ENCODE data around the gene TNNT1.
A peak's percentile ranks its signal among the peaks of the same experiment; 100 is the strongest.

Gene TNNT1

GRCh38 chr19:55171440-55171839 is 22.4 kb upstream of the TNNT1 start:
- peaks cover 37% of the 10 kb centered on the region for H3K4me1 ChIP-seq
- H3K9me3 ChIP-seq: peaks cover 5% of the 10 kb centered on the region; the same call in 1 of the 2 replicates
- H3K27me3 ChIP-seq: peaks cover 46% of the 10 kb centered on the region
- no peak overlapping the region for H3K4me2 ChIP-seq
- no peaks in the 10 kb centered on the region for H4K20me1 ChIP-seq
- no peak overlapping the region for H3K9ac ChIP-seq
- no peak overlapping the region for H3K27ac ChIP-seq
- H3K4me3 ChIP-seq: no peak overlapping the region
- no peaks in the 10 kb centered on the region for H3K36me3 ChIP-seq
- no peak for TF ChIP-seq Cebpa-rat (IDR thresholded peaks at IDR 0.05)

DNA sequence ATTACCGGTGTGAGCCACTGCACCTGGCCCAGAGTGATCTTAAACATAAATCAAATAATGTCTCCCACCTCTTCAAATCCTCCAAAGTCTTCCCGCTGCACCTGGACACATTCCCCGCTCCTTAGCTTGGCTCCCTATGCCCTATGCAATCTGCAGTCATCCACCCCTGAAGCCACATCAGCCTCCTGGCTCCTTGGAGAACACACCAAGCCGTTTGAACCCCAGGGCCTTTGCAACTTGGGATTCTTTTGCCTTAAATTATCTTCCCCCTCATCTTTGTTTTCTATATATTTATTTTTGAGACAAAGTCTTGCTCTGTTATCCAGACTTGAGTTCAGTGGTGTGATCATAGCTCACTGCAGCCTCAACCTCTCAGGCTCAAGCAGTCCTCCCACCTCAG is 20.1 kb upstream of the TNNT1 start:
- no peak overlapping the region for H3K4me3 ChIP-seq
- H3K27me3 ChIP-seq: peaks cover 43% of the 10 kb centered on the region

GRCh38 chr19:55166530-55167268 is 17.7 kb upstream of the TNNT1 start, which contains the start of gene DNAAF3:
Gene DNAAF3 (minus strand): TSS chr19:55166613. CDS start chr19:55166413, 200 bp downstream.
- H3K4me2 ChIP-seq: peak within 1 kb of the TSS; percentile 86
- H3K9me3 ChIP-seq: no peaks in the 10 kb centered on the region
- H3K36me3 ChIP-seq: no peaks in the 10 kb centered on the region
- TF ChIP-seq Cebpa-rat (IDR thresholded peaks at IDR 0.05): no peak
- H3K4me3 ChIP-seq: peak within 1 kb of the TSS; percentile 63
- peaks cover 18% of the 10 kb centered on the region for H3K4me1 ChIP-seq
- peak within 1 kb of the TSS; percentile 74 for H3K9ac ChIP-seq
- H3K27me3 ChIP-seq: peaks cover 21% of the 10 kb centered on the region
- H3K27ac ChIP-seq: peak within 1 kb of the TSS; percentile 72
- no peaks in the 10 kb centered on the region for H4K20me1 ChIP-seq

More for the DNA sequence above, 20.1 kb upstream of the TNNT1 start:
- Histone ChIP-seq H3K4me2 (no peak overlapping the region), H3K27ac (no peak overlapping the region), H4K20me1 (no peaks in the 10 kb centered on the region), H3K4me1 (peaks cover 32% of the 10 kb centered on the region), H3K9ac (no peak overlapping the region), H3K9me3 (no peaks in the 10 kb centered on the region), H3K36me3 (no peaks in the 10 kb centered on the region)
- TF ChIP-seq Cebpa-rat (IDR thresholded peaks at IDR 0.05): no peak

DNA sequence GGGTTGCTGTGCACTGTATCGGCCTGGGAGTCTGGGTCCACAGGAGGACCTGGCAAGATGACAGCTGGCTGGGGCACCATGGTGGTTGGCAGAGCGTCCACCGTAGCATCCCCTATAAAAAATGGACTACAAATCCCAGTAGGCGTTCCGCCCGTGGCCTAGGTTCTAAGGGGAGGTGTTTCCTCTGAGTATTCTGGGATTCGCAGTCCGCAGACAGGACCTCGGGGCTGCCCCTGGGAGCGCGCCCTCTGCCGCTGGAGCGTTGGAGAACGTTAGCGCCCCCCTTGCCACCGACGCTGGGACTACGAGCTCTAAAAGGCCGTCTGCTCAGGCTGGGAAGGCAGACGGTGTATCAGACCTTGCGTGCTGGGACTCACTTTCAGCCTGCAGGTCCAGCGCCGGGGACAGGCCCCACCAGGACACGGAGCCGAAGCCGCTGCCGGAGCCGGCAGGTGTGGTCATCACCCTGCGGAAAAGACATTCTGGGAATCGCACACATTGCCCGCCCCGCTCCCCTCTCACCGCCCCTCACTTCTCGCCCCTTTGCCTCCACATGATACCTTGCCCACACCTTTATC is 17.0 kb upstream of the TNNT1 start:
- H3K4me2 ChIP-seq: peak overlapping the region; percentile 86
- H4K20me1 ChIP-seq: no peaks in the 10 kb centered on the region
- no peak overlapping the region for H3K9ac ChIP-seq
- peaks cover 14% of the 10 kb centered on the region; the same call in 1 of the 2 replicates for H3K27me3 ChIP-seq
- H3K4me1 ChIP-seq: peaks cover 18% of the 10 kb centered on the region
- TF ChIP-seq Cebpa-rat (IDR thresholded peaks at IDR 0.05): no peak
- no peaks in the 10 kb centered on the region for H3K36me3 ChIP-seq
- H3K4me3 ChIP-seq: peak overlapping the region; percentile 63
- H3K27ac ChIP-seq: no peak overlapping the region
- H3K9me3 ChIP-seq: no peaks in the 10 kb centered on the region

DNA sequence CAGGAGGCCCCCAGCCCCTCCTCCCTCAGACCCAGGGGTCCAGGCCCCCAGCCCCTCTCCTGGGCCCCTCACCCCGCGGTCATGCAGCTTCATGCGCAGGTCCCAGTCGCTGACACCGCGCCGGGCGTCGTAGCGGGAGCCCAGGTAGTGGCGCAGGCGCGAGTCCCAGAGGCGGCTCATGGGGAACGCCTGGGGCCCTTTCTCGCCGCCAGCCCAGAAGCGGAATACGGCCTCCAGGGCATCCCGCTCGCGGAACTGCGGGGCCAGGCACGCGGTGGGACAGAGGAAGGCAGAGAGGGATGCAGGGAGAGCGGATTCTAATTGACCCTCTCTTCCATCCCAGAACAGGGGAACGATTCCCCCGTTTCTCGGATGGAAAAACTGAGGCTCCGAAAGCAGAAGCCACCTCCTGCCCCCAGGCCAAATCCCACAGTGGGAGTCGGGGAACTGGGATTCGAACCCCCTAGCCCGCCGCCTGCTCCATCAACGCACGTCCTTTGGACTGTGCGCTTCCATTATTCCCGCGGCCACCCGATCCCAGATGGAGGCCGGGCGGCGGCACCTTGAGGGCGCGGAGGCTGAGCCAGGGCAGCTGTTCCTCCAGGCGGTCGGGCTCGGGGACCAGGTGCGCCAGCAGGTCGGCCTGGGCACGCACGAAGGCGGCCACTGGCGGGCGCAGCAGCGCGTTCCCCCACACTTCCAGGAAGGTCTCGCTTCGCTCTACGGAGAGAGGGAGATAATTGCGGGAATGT is 12.7 kb upstream of the TNNT1 start:
- Histone ChIP-seq H3K27ac (no peak overlapping the region), H3K36me3 (no peaks in the 10 kb centered on the region), H3K9ac (no peak overlapping the region), H3K4me2 (no peak overlapping the region), H4K20me1 (no peaks in the 10 kb centered on the region), H3K27me3 (no peaks in the 10 kb centered on the region), H3K4me3 (no peak overlapping the region), H3K4me1 (peaks cover 46% of the 10 kb centered on the region), H3K9me3 (no peaks in the 10 kb centered on the region)
- TF ChIP-seq Cebpa-rat (IDR thresholded peaks at IDR 0.05): no peak

GRCh38 chr19:55160986-55161365 is 12.0 kb upstream of the TNNT1 start:
- Histone ChIP-seq H3K4me1 (peaks cover 50% of the 10 kb centered on the region), H3K27me3 (no peaks in the 10 kb centered on the region), H3K4me3 (no peak overlapping the region), H3K27ac (no peak overlapping the region), H4K20me1 (no peaks in the 10 kb centered on the region), H3K9me3 (no peaks in the 10 kb centered on the region), H3K36me3 (no peaks in the 10 kb centered on the region), H3K4me2 (peak overlapping the region; percentile 86; the same call in 1 of the 2 replicates), H3K9ac (no peak overlapping the region)
- no peak for TF ChIP-seq Cebpa-rat (IDR thresholded peaks at IDR 0.05)

GRCh38 chr19:55160128-55160985 is 11.4 kb upstream of the TNNT1 start:
- Histone ChIP-seq H3K9me3 (no peaks in the 10 kb centered on the region), H4K20me1 (no peaks in the 10 kb centered on the region), H3K27me3 (no peaks in the 10 kb centered on the region), H3K4me2 (peak overlapping the region; percentile 86), H3K36me3 (no peaks in the 10 kb centered on the region), H3K9ac (0 out of 2 replicates have a peak overlapping the region, but pooled peaks have one; percentile 65), H3K4me1 (peaks cover 48% of the 10 kb centered on the region), H3K27ac (peak overlapping the region; percentile 50), H3K4me3 (peak overlapping the region; percentile 44; the same call in 1 of the 2 replicates)
- TF ChIP-seq Cebpa-rat (IDR thresholded peaks at IDR 0.05): no peak

- TF ChIP-seq Cebpa-rat (IDR thresholded peaks at IDR 0.05): no peak
- H3K9me3 ChIP-seq: no peaks in the 10 kb centered on the region
- peak overlapping the region; percentile 86 for H3K4me2 ChIP-seq
- H3K9ac ChIP-seq: peak overlapping the region; percentile 65
- peak overlapping the region; percentile 50 for H3K27ac ChIP-seq
- H4K20me1 ChIP-seq: no peaks in the 10 kb centered on the region
- peaks cover 54% of the 10 kb centered on the region for H3K4me1 ChIP-seq
- H3K36me3 ChIP-seq: no peaks in the 10 kb centered on the region
- peak overlapping the region; percentile 44; the same call in 1 of the 2 replicates for H3K4me3 ChIP-seq
- H3K27me3 ChIP-seq: no peaks in the 10 kb centered on the region
Measured at GRCh38 chr19:55158848-55159749, 10.1 kb upstream of the TNNT1 start.

Data from BLaER1 (cell line).